ENCODE measurements around the gene ANKH.
"Not testable (repeated sequence)": the region's sequence is repeated elsewhere in the genome, so short reads cannot be mapped to it uniquely, and the experiment has no call there.

The ANKH gene

GRCh38 chr5:14882658-14883580 is 11.3 kb upstream of the ANKH start:
- DNase-seq: no peak

GRCh38 chr5:14881826-14882225 is 10.2 kb upstream of the ANKH start:
- DNase-seq: no peak

- no peak for DNase-seq
Measured at GRCh38 chr5:14880688-14881087, 9.1 kb upstream of the ANKH start.

- no peak for DNase-seq
Measured at GRCh38 chr5:14879937-14880589, 8.5 kb upstream of the ANKH start.

GRCh38 chr5:14879393-14879792 is 7.8 kb upstream of the ANKH start:
- DNase-seq: no peak

- DNase-seq: not testable (repeated sequence)
Measured at GRCh38 chr5:14878192-14878591, 6.6 kb upstream of the ANKH start.

- no peak for DNase-seq
Measured at GRCh38 chr5:14876095-14876494, 4.5 kb upstream of the ANKH start.

GRCh38 chr5:14873790-14874189 is 2.2 kb upstream of the ANKH start:
- DNase-seq: no peak

GRCh38 chr5:14873093-14873492 is 1.5 kb upstream of the ANKH start:
- DNase-seq: no peak

GRCh38 chr5:14872070-14872989 is 752 bp upstream of the ANKH start:
- DNase-seq: no peak

GRCh38 chr5:14870337-14871213 is 1.0 kb downstream of the ANKH start:
- peak; percentile 2 for DNase-seq

GRCh38 chr5:14869668-14870164 is 1.9 kb downstream of the ANKH start:
- no peak for DNase-seq

GRCh38 chr5:14869233-14869632 is 2.3 kb downstream of the ANKH start:
- no peak for DNase-seq

GRCh38 chr5:14868771-14869170 is 2.8 kb downstream of the ANKH start:
- no peak for DNase-seq

GRCh38 chr5:14864181-14864812 is 7.3 kb downstream of the ANKH start:
- DNase-seq: no peak

- no peak for DNase-seq
Measured at GRCh38 chr5:14863105-14863504, 8.5 kb downstream of the ANKH start.

- DNase-seq: no peak
Measured at GRCh38 chr5:14861123-14861765, 10.3 kb downstream of the ANKH start.

- no peak for DNase-seq
Measured at GRCh38 chr5:14859980-14860379, 11.6 kb downstream of the ANKH start.

GRCh38 chr5:14859150-14859549 is 12.4 kb downstream of the ANKH start:
- no peak for DNase-seq

- no peak for DNase-seq
Measured at GRCh38 chr5:14855366-14855765, 16.2 kb downstream of the ANKH start.

GRCh38 chr5:14854799-14855198 is 16.8 kb downstream of the ANKH start:
- no peak for DNase-seq

Measured in DMS79 treated with DMSO at 0.1 percent for 48 hours (cell line).